Epithelial cell of alveolus of lung (primary cell): ENCODE results near the gene RNASE9. TPM values are rescaled to one million over a fixed set of nuclear protein-coding genes. Genes with fewer than 3 reads are reported as not detected.

Source experiments
- total RNA-seq: library from RNA; depleted of rRNA; stranded (reverse); fragments of >200 nt; gene quantifications from 2 replicates; pipeline ENCODE4 v1.2.1, GENCODE V29; 2015

Gene RNASE9
- not detected in 2 replicates for total RNA-seq

GRCh38 chr14:20560961-20561360, at the start of gene RNASE9:
TSS of gene RNASE9 (minus strand) at chr14:20561047.

GRCh38 chr14:20591235-20591634, 30.4 kb upstream of the RNASE9 start, which contains the start of gene RNASE12:
TSS of gene RNASE12 (minus strand) at chr14:20591376. CDS start at chr14:20590723, 653 bp downstream.

DNA sequence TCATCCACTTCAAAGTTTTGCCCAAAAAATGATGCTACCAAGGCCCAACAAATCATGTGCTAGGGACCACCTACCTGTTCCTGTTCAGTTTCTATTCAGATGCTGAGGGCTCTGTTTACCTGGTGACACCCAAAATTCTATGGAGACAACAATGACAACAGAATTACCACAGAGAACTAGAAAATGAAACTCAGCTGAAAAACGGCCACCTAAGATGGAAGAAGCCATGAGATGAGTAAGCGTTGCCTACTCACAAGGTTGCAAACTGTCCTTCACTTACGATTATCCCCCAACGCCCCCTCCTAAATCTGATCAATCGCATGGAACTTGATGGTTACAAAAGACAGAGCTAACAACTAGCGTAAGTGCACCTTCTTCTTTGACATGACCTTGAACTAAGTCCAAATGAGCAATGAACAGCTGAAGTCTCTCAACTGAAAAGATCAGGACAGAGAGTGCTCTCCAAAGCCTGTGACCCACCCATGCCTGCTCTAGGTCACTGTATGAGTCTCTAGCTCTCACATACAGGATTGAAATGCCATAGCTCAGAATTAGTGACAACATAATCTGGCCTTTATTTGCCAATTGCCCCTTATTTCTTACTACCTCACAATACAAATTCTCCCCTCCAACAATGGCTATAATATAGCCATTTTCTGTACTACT, 26.8 kb upstream of the RNASE9 start, which contains the start of gene RNASE11:
TSS of gene RNASE11 (minus strand) at position 513 of the 666 bp plus-strand sequence.

Other genes starting within 250 kb of the RNASE9 start
- 80.0 and 116 TPM in 2 replicates for gene CCNB1IP1, start 227.8 kb downstream of the RNASE9 start, total RNA-seq
- gene PARP2, start 217.4 kb downstream of the RNASE9 start, total RNA-seq = 6.3 and 12.9 TPM in 2 replicates
- gene TEP1, start 147.5 kb downstream of the RNASE9 start, total RNA-seq = 8.8 and 16.8 TPM in 2 replicates
- 0.13 TPM in 1 of 2 replicates, not detected in the other for gene KLHL33, start 124.9 kb downstream of the RNASE9 start, total RNA-seq
- 17.4 and 52.4 TPM in 2 replicates for gene OSGEP, start 106.2 kb downstream of the RNASE9 start, total RNA-seq
- gene APEX1, start 105.8 kb downstream of the RNASE9 start, total RNA-seq = 196 and 208 TPM in 2 replicates
- gene PIP4P1, start 99.6 kb downstream of the RNASE9 start, total RNA-seq = 12.2 and 16.9 TPM in 2 replicates
- 15.6 and 42.8 TPM in 2 replicates for gene PNP, start 91.6 kb downstream of the RNASE9 start, total RNA-seq
- not detected in 2 replicates for gene RNASE10, start 55.5 kb downstream of the RNASE9 start, total RNA-seq
- gene RNASE11, start 27.0 kb upstream of the RNASE9 start, total RNA-seq = not detected in 2 replicates
- not detected in 2 replicates for gene RNASE12, start 30.3 kb upstream of the RNASE9 start, total RNA-seq
- not detected in 2 replicates for gene OR6S1, start 80.6 kb upstream of the RNASE9 start, total RNA-seq
- 18.6 and 27.5 TPM in 2 replicates for gene RNASE4, start 123.5 kb upstream of the RNASE9 start, total RNA-seq
- 7.9 and 13.7 TPM in 2 replicates for gene ANG, start 127.7 kb upstream of the RNASE9 start, total RNA-seq
- not detected in 2 replicates for gene EDDM3A, start 184.8 kb upstream of the RNASE9 start, total RNA-seq
- not detected in 2 replicates for gene EDDM3B, start 207.4 kb upstream of the RNASE9 start, total RNA-seq
- gene RNASE6, start 220.2 kb upstream of the RNASE9 start, total RNA-seq = not detected in 2 replicates
- gene RNASE1, start 241.8 kb upstream of the RNASE9 start, total RNA-seq = 1.7 and 4.1 TPM in 2 replicates